Retinal pigment epithelial cell (primary cell): ENCODE measurements around the gene ASPA.

Experiments
- DNase-seq: peaks from one replicate; pipeline ENCODE4 v3.0.0-alpha.2; 2010; ENCODE audit warnings: low read depth
- H3K4me3 ChIP-seq: 2 replicates; pipeline ENCODE4 v1.5.1; 2011; ENCODE audit warnings: mild to moderate bottlenecking, low read length, control low read depth, moderate library complexity
- CTCF ChIP-seq: conservative IDR thresholded peaks from 2 replicates; pipeline ENCODE4 v1.5.1; 2011; ENCODE audit warnings: low read depth, low read length, control low read depth, inconsistent platforms

Gene ASPA

GRCh38 chr17:3528880-3529511, 53.2 kb downstream of the ASPA start:
- DNase-seq: no peak
- TF ChIP-seq CTCF: no peak
- H3K4me3 ChIP-seq: no peak overlapping the region

GRCh38 chr17:3529817-3530741, 54.3 kb downstream of the ASPA start:
- peak; percentile 48 for DNase-seq
- H3K4me3 ChIP-seq: no peak overlapping the region
- no peak for TF ChIP-seq CTCF

GRCh38 chr17:3531266-3532101, 55.7 kb downstream of the ASPA start:
- no peak for TF ChIP-seq CTCF
- no peak for DNase-seq
- H3K4me3 ChIP-seq: no peak overlapping the region

- no peak for DNase-seq
- no peak overlapping the region for H3K4me3 ChIP-seq
- no peak for TF ChIP-seq CTCF
Observed at GRCh38 chr17:3532106-3532858, 56.5 kb downstream of the ASPA start.

GRCh38 chr17:3532859-3533142, 57.0 kb downstream of the ASPA start:
- DNase-seq: no peak
- H3K4me3 ChIP-seq: no peak overlapping the region
- TF ChIP-seq CTCF: no peak

GRCh38 chr17:3533752-3534151, 58.0 kb downstream of the ASPA start:
- H3K4me3 ChIP-seq: no peak overlapping the region
- TF ChIP-seq CTCF: no peak
- no peak for DNase-seq
